Adrenal gland (tissue), 12 donors: ENCODE measurements around the gene GPC5. TPM values are rescaled to one million over a fixed set of nuclear protein-coding genes. Genes with fewer than 3 reads are reported as not detected.

Source experiments
- DNase-seq, 7 donors: peaks; one replicate each; pipeline ENCODE4 v3.0.0-alpha.2; 2019 to 2020
- H3K27ac ChIP-seq, 5 donors: fragments of 200-600 bp; sonication (generic) in 4 of 5; 1 replicate in 3 of 5; 2 replicates in 2 of 5; pipeline versions ENCODE4 v1.5.1 to v1.8.0; 2016 to 2020; ENCODE audit warnings: mild to moderate bottlenecking in 1 of 5
- H3K27me3 ChIP-seq: fragments of 200-600 bp; 2 replicates; pipeline ENCODE4 v1.8.0; 2021
- H3K36me3 ChIP-seq, 2 donors: fragments of 200-600 bp; replicated peaks in 1 of 2; 1 replicate in 1 of 2; 2 replicates in 1 of 2; pipeline versions ENCODE4 v1.5.1 to v1.8.0; 2018 to 2022
- H3K4me1 ChIP-seq, 2 donors: fragments of 200-600 bp; replicated peaks in 1 of 2; 1 replicate in 1 of 2; 2 replicates in 1 of 2; pipeline versions ENCODE4 v1.5.1 to v1.8.0; 2018 to 2021
- H3K4me3 ChIP-seq, 4 donors: fragments of 200-600 bp; sonication (generic) in 3 of 4; one replicate each; pipeline ENCODE4 v1.5.1; 2016 to 2018
- H3K9me3 ChIP-seq, 3 donors: fragments of 200-600 bp; sonication (generic) in 1 of 3; replicated peaks in 1 of 3; 1 replicate in 2 of 3; 2 replicates in 1 of 3; pipeline versions ENCODE4 v1.5.1 to v1.8.0; 2016 to 2021
- POLR2A ChIP-seq, 2 donors: fragments of 450-650 bp; IDR thresholded peaks; one replicate each; pipeline ENCODE4 v1.6.1; 2017; ENCODE audit warnings: antibody characterized with exemption in 2 of 2, mild to moderate bottlenecking in 2 of 2, moderate library complexity in 1 of 2
- WGBS, 4 donors: extraction: QIAGEN DNeasy Blood & Tissue Kit in 2 of 4; methylation state at CpG; one replicate each; pipeline versions ENCODE4 v1.1.5 to v1.1.7; 2013 to 2017; 5-methylcytosine and 5-hydroxymethylcytosine counted together
- intact Hi-C, 2 donors: fragments of 100-400 bp; cut with DNase I; formaldehyde crosslinking; loops; one replicate each; pipeline versions ENCODE4 v1.14.1 to v1.15.0; 2022 to 2023
- polyA plus RNA-seq, 3 donors: library from polyadenylated mRNA; stranded (reverse); fragments of 200-250 nt in 2 of 3; fragments of 350-450 nt in 1 of 3; fragmentation: Illumina TruSeq in 1 of 3; extraction: RNeasy Lipid Tissue Mini Kit (QIAGEN cat#74804) in 1 of 3; gene quantifications; one replicate each; pipeline ENCODE4 v1.2.3, GENCODE V29; 2013 to 2014
- total RNA-seq, 9 donors: library from RNA; depleted of rRNA in 4 of 9; stranded (reverse); fragments of >200 nt in 4 of 9; fragments of 120-200 nt in 1 of 9; fragmentation: NEBNext Ultra II Directional in 1 of 9; extraction: Animal tissue kit (Norgen Biotek cat#: 25700) in 1 of 9; gene quantifications; one replicate each; pipeline versions ENCODE4 v1.1.0 to v1.2.4, GENCODE V29; 2013 to 2023
- TF ChIP-seq, protein P1 (sequence below), 6 experiments: fragments of 450-650 bp in 4 of 6; fragments of 200-600 bp in 2 of 6; sonication (generic) in 1 of 6; IDR thresholded peaks; 1 replicate in 5 of 6; 2 replicates in 1 of 6; pipeline versions ENCODE4 v1.5.1 to v1.8.0; 2016 to 2021; ENCODE audit warnings: antibody characterized with exemption in 6 of 6, mild to moderate bottlenecking in 2 of 6, moderate library complexity in 1 of 6
- donor health status: healthy with polysubstance abuse.
- donor health status: Bipolar disorder and iron deficiency.
- donor health status: DM: yes; HTN: yes; CAD: no.
- donor health status: DM: no; HTN: no; CAD: no.
- donor health status: DM: no; HTN: no; CAD: no.
- donor health status: DM: yes; HTN: yes; CAD: no.

Gene GPC5
- total and polyA plus RNA-seq, 12 donors: 0.24 to 7.7 (median 2.1) TPM; not detected in 4

DNA sequence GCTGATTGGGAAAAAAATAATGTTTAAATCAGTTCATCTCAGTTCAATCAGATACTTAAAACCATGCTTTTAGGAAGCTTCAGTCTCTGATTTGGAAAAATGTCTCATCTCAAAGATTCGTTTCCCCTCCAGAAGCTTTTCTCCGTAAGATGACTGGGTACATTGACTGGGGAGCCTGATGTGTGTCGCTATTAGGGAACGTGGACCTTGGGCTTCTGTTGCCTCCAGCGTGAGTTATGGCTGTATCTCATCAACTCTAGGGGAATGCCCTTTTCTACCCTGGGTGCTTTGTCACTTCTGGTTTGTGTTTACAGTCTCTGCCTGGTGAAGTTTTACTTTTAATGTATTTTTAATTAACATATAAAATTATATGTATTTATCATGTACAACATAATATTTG, 1192.7 kb downstream of the GPC5 start:
- H3K4me3 ChIP-seq: no peak overlapping the region
- no peaks in the 10 kb centered on the region for H3K4me1 ChIP-seq
- intact Hi-C loops: no loop called here
- TF ChIP-seq, protein P1, sequence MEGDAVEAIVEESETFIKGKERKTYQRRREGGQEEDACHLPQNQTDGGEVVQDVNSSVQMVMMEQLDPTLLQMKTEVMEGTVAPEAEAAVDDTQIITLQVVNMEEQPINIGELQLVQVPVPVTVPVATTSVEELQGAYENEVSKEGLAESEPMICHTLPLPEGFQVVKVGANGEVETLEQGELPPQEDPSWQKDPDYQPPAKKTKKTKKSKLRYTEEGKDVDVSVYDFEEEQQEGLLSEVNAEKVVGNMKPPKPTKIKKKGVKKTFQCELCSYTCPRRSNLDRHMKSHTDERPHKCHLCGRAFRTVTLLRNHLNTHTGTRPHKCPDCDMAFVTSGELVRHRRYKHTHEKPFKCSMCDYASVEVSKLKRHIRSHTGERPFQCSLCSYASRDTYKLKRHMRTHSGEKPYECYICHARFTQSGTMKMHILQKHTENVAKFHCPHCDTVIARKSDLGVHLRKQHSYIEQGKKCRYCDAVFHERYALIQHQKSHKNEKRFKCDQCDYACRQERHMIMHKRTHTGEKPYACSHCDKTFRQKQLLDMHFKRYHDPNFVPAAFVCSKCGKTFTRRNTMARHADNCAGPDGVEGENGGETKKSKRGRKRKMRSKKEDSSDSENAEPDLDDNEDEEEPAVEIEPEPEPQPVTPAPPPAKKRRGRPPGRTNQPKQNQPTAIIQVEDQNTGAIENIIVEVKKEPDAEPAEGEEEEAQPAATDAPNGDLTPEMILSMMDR (IDR thresholded peaks at IDR 0.05): no peak
- no peak for TF ChIP-seq POLR2A (IDR thresholded peaks at IDR 0.05)
- no peak overlapping the region for H3K27ac ChIP-seq
- DNase-seq: no peak
- WGBS, 4 donors: 65 to 69% (median 68%) methylated on average over 5 of the region's 5 CpGs
- no peaks in the 10 kb centered on the region for H3K27me3 ChIP-seq
- no peaks in the 10 kb centered on the region for H3K36me3 ChIP-seq
- no peaks in the 10 kb centered on the region for H3K9me3 ChIP-seq

DNA sequence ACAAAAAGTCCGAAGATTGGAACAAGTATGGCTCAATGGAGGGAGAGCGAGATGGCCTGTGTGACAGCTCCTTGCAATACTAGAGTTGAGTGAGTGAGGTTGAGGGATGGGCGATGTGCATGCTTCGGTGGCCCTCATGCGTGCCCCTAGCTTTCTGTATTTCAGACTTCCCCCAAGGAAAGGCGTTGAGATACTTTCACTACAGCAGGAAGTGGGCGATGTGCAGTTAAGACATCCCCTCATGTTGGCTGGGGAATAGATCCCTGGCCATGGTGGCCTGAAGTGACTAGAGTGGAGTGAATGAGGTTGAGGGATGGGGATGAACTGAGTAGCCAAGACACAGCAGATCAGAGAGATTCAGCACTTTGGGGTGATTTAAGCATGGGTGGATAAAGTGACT, 1194.3 kb downstream of the GPC5 start:
- no peak overlapping the region for H3K27ac ChIP-seq
- 78 to 91% (median 86%) methylated on average over 7 of the region's 7 CpGs for WGBS, 4 donors
- H3K27me3 ChIP-seq: no peaks in the 10 kb centered on the region
- no peak for DNase-seq
- no peak for TF ChIP-seq POLR2A (IDR thresholded peaks at IDR 0.05)
- TF ChIP-seq, protein P1 (IDR thresholded peaks at IDR 0.05): no peak
- no peaks in the 10 kb centered on the region for H3K4me1 ChIP-seq
- intact Hi-C loops: no loop called here
- no peak overlapping the region for H3K4me3 ChIP-seq
- H3K9me3 ChIP-seq: no peaks in the 10 kb centered on the region
- H3K36me3 ChIP-seq: no peaks in the 10 kb centered on the region

DNA sequence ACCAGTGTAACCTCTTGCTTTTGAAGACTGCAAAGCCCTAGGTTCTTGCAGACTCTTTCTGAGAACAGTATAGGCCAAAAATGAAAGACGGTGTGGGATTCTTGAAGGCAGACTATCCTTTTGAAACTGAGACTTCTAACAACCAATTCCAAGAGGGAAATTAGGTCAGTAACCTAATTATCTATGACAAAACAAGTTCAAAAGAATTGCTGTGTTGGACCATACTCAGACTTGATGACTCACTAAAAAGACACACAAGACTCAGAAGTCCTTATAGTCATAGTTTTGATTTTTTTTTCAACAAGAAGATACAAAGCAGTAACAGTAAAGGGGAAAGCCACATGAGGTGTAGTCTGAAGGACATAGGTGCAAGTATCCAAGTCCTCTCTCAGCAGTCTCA, 1204.1 kb downstream of the GPC5 start:
- Histone ChIP-seq H3K36me3 (no peaks in the 10 kb centered on the region), H3K4me1 (no peaks in the 10 kb centered on the region), H3K4me3 (no peak overlapping the region), H3K27me3 (no peaks in the 10 kb centered on the region), H3K27ac (no peak overlapping the region), H3K9me3 (no peaks in the 10 kb centered on the region)
- DNase-seq: no peak
- intact Hi-C loops: no loop called here
- TF ChIP-seq POLR2A (IDR thresholded peaks at IDR 0.05): no peak
- TF ChIP-seq, protein P1 (IDR thresholded peaks at IDR 0.05): no peak
- WGBS, 4 donors: 38 to 54% (median 43%) methylated on average over 1 of the region's 1 CpG

DNA sequence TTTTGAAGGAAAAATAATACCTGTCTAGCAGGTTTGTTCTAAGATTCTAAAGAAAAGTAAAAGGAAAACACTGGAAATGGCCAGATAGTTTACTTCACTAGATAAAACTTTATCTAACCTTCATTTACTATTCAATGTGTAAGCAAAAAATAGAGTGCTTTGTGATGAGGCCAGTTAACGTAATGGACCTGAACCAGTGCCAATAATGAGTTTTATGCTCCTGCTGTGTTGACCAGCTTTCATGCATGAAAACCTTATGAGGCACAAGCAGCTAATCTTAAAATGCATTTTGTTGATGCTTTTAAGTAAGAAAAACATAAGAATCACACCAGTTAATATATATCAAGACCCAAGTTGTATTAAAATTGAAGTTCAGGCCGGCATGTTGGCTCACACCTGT, 1211.0 kb downstream of the GPC5 start:
- no peak overlapping the region for H3K4me3 ChIP-seq
- no peaks in the 10 kb centered on the region for H3K9me3 ChIP-seq
- TF ChIP-seq POLR2A (IDR thresholded peaks at IDR 0.05): no peak
- TF ChIP-seq, protein P1 (IDR thresholded peaks at IDR 0.05): no peak
- no peaks in the 10 kb centered on the region for H3K4me1 ChIP-seq
- no peak overlapping the region for H3K27ac ChIP-seq
- intact Hi-C loops: no loop called here
- no peaks in the 10 kb centered on the region for H3K27me3 ChIP-seq
- WGBS, 4 donors: 77 to 88% (median 82%) methylated on average over 2 of the region's 2 CpGs
- DNase-seq: no peak
- no peaks in the 10 kb centered on the region for H3K36me3 ChIP-seq
